Cortex of kidney (tissue), 1 donor: ENCODE data around the gene C1orf116.

Experiments used
- DNase-seq: peaks from one replicate; lab custom pipeline; 2025; lab: John Stamatoyannopoulos, UW

The C1orf116 gene

GRCh38 chr1:206987873-206988272 is 44.7 kb downstream of the C1orf116 start:
- DNase-seq = no peak

- DNase-seq = no peak
Measured at GRCh38 chr1:206986885-206987284, 45.7 kb downstream of the C1orf116 start.

- no peak for DNase-seq
Measured at GRCh38 chr1:206986402-206986801, 46.2 kb downstream of the C1orf116 start.

- DNase-seq = no peak
Measured at GRCh38 chr1:206985162-206985749, 47.3 kb downstream of the C1orf116 start.

- DNase-seq = no peak
Measured at GRCh38 chr1:206982216-206982615, 50.3 kb downstream of the C1orf116 start.

- DNase-seq = no peak
Measured at GRCh38 chr1:206979379-206980043, 53.0 kb downstream of the C1orf116 start.

GRCh38 chr1:206978259-206978658 is 54.3 kb downstream of the C1orf116 start:
- DNase-seq = no peak

GRCh38 chr1:206975306-206975705 is 57.2 kb downstream of the C1orf116 start:
- DNase-seq = no peak

GRCh38 chr1:206974140-206974539 is 58.4 kb downstream of the C1orf116 start:
- DNase-seq = no peak

- no peak for DNase-seq
Measured at GRCh38 chr1:206972728-206973127, 59.8 kb downstream of the C1orf116 start.

- no peak for DNase-seq
Measured at GRCh38 chr1:206971029-206971655, 61.4 kb downstream of the C1orf116 start.

- DNase-seq = no peak
Measured at GRCh38 chr1:206970446-206970845, 62.1 kb downstream of the C1orf116 start, which contains the start of gene FCAMR. TSS of gene FCAMR (minus strand) at chr1:206970460. CDS start at chr1:206970125, 335 bp downstream.

- no peak for DNase-seq
Measured at GRCh38 chr1:206969090-206969489, 63.5 kb downstream of the C1orf116 start.
